Mammary epithelial cell (primary cell): ENCODE measurements around the gene TBRG4.

Experiments
- EZH2 ChIP-seq: IDR thresholded peaks from 2 replicates; pipeline ENCODE4 v1.6.1; 2012; ENCODE audit warnings: low read length, inconsistent platforms, borderline replicate concordance
- TF ChIP-seq, protein P1 (sequence below), 2 donors: IDR thresholded peaks in 1 of 2; conservative IDR thresholded peaks in 1 of 2; 2 replicates each; pipeline ENCODE4 v1.5.1; 2011 to 2012; ENCODE audit warnings: inconsistent platforms in 2 of 2, low read length in 2 of 2, mild to moderate bottlenecking in 2 of 2, control low read depth in 1 of 2, low read depth in 1 of 2; ENCODE audit not compliant: insufficient read depth in 1 of 2; ENCODE audit errors: extremely low read depth in 1 of 2

DNA sequence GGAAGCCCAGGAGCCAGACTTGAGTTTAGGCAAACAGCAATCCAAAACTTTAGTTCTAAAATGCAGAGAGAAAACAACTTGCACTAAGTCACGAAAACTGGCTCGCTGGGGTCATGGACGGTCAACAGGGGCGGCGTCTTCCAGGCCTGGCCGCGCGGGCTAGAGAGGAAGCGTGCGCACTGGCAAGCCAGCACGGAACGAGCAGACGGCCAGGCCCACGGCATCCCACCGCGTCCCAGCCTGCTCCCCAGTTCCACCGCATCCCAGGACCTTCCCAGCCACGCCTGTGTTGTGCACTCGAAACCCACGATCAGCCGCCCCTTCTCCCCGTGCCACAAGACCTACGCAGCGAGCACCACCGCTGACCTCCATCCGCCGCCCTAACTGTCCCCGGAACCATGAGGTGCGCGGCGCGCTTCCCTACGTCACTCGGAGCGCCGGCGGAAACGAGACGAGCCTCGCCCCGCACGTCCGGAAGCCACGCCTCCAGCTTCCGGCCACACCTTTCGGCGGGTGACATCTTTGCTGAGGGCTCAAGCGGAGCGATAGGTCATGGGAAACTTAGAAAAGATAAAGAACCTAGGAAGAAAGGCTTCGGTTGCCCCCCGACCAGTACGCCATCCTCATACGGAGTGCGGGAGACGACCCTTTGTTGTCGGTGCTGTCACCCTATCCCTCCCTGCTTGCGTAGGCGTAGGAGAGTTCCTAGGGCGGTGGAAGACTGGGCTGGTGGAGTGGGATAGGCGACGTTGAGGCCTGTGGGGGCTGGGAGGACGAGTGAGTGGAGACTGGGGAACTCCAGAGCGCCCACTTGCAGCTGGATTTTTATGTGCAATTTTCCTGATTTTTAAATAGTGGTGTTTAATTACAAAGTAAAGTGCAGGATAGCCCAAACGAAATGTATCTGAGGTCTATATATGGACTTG lies at the start of gene TBRG4:
- no peak for TF ChIP-seq EZH2
- TF ChIP-seq, protein P1, sequence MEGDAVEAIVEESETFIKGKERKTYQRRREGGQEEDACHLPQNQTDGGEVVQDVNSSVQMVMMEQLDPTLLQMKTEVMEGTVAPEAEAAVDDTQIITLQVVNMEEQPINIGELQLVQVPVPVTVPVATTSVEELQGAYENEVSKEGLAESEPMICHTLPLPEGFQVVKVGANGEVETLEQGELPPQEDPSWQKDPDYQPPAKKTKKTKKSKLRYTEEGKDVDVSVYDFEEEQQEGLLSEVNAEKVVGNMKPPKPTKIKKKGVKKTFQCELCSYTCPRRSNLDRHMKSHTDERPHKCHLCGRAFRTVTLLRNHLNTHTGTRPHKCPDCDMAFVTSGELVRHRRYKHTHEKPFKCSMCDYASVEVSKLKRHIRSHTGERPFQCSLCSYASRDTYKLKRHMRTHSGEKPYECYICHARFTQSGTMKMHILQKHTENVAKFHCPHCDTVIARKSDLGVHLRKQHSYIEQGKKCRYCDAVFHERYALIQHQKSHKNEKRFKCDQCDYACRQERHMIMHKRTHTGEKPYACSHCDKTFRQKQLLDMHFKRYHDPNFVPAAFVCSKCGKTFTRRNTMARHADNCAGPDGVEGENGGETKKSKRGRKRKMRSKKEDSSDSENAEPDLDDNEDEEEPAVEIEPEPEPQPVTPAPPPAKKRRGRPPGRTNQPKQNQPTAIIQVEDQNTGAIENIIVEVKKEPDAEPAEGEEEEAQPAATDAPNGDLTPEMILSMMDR (conservative IDR thresholded peaks at IDR 0.05 in 1 of 2, IDR thresholded peaks at IDR 0.05 in 1 of 2; ENCODE audit: extremely low read depth in 1 of 2, insufficient read depth in 1 of 2, low read depth in 1 of 2, low read length in 2 of 2): peak in 1 of 2 donors; percentile 14
